H1 (cell line): ENCODE results near the gene MROH2B. TPM values are rescaled to one million over a fixed set of nuclear protein-coding genes. Genes with fewer than 3 reads are reported as not detected.

ENCODE experiments used
- EP300 ChIP-seq, 2 experiments: IDR thresholded peaks; 1 replicate in 1 of 2; 2 replicates in 1 of 2; pipeline ENCODE4 v1.6.1; 2011 to 2012; ENCODE audit warnings: low read depth in 2 of 2, low read length in 2 of 2, mild to moderate bottlenecking in 2 of 2, borderline replicate concordance in 1 of 2, inconsistent platforms in 1 of 2, moderate library complexity in 1 of 2
- polyA plus RNA-seq, 7 experiments: library from polyadenylated mRNA; depleted of rRNA in 3 of 7; stranded (reverse) in 5 of 7; unstranded in 2 of 7; fragments of >200 nt in 5 of 7; fragments of 200-250 nt in 2 of 7; gene quantifications; 1 replicate in 5 of 7; 2 replicates in 1 of 7; 4 replicates in 1 of 7; pipeline versions ENCODE4 v1.2.1 to v1.2.3, GENCODE V29; 2011 to 2013; ENCODE audit warnings: missing spikeins in 2 of 7, mixed read lengths in 2 of 7
- total RNA-seq: library from RNA; stranded (reverse); fragmentation: NEBNext Ultra II Directional; extraction: Animal tissue kit (Norgen Biotek cat#: 25700); gene quantifications from 2 replicates; pipeline ENCODE4 v1.2.1, GENCODE V29; 2021

MROH2B gene
- total and polyA plus RNA-seq, 2 of the 8 experiments (the other 6 are each of a cell fraction or from before 2014, with no cell fraction given), result not detected

- TF ChIP-seq EP300 (IDR thresholded peaks at IDR 0.05; ENCODE audit: borderline replicate concordance in 1 of 2, low read depth in 2 of 2, low read length in 2 of 2), result no peak
Measured at GRCh38 chr5:41112486-41113455, 41.6 kb upstream of the MROH2B start (continued).
